HK-2 (cell line): Measurements from ENCODE around the gene PTPRD.

Experiments
- DNase-seq: peaks from one replicate; pipeline ENCODE4 v3.0.0-alpha.2; 2018; ENCODE audit not compliant: unreplicated experiment

Gene PTPRD

DNA sequence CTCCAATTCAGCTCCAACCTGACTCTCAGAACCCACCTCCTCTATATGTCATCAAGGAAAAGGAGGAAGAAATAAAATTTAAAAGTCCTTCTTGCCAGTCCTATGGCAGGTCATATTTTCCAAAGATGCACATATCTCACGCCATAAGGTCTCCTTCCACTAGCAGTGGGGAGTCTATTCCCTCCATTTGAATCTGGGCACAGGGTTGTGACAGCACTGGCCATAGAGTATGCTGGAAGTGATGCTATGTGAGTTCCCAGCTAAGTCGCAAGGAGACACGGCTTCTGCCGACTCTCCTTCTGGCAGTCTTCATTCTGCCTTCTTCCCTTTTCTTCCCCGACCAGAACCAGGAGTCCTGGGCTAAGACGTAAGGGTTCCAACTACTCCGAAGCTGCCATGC lies 1929.3 kb downstream of the PTPRD start:
- DNase-seq, result no peak

DNA sequence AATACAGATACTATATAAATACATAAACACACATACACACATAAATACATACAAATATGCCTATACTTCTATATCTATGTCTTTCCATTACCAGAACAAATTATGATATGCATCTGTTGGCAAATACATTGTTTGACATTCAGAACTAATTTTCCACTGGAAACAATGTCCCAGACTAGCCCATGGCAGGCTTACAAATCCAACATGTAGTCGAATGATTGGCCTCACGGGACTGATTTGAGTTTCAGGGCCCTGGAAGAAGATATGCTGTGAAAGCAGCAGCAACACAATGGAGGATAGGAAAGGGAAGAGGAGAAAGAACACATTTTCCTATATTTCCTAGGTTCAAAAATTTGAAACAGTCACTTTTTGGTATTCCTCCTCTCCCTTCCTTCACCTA lies 1932.1 kb downstream of the PTPRD start:
- no peak for DNase-seq

DNA sequence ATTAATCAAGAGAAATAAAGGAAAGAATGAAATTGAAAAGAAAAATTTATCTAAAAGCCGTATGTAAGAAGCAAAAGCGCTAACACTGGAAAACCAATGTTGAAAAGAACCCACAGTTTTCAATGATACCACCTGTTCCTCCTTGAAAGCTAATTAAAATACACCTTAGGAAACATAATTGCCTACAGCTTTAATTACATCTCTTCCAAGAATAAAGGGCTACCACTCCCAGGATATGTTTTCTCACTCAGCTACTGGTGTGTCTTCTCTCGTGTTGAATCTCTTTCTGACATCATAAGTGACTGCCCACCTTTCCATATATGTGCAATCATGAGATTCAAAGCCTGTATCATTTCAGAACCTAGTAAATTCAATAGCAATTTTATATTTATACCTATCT lies 1932.6 kb downstream of the PTPRD start:
- DNase-seq, result no peak

DNA sequence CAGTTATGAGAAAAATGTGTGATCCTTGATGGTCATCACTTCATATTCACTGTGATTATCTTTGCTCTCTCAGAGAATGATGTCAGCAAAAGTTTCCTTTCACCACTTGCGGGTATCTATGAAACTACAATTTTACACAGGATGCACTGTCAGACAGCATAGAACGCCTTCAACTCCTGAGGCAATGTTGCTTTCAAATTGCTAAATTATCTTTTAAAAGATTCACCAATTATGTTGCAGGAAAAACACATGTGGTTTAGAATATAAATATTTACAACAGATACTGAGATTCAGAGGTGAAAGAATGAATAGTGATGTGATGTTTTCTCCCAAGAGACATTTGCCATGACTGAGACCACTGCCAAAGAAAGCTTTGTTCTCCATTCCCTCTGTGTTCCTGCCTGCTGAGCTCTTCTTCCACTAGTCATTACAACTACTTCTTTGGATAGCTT lies 1933.4 kb downstream of the PTPRD start:
- no peak for DNase-seq

DNA sequence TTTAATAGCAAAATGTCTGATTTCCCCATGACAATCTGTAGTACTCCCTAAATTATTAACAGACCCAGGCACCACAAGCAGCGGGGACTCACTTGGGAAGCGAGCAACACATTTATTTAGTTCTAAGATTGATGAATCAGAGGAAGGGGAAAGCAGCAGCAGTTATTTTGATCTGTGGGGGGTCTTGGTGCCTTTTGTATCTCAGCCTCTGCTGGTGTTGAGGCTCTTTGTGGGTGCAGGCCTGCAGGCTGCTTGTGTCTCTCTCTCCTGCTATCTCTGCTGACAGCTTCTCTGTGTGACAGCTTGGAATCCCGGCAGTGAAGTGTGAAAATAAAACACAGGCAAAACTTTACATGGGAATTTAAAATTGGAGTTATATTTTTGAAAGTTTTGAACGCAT lies 1935.1 kb downstream of the PTPRD start:
- peak; percentile 22 for DNase-seq

DNA sequence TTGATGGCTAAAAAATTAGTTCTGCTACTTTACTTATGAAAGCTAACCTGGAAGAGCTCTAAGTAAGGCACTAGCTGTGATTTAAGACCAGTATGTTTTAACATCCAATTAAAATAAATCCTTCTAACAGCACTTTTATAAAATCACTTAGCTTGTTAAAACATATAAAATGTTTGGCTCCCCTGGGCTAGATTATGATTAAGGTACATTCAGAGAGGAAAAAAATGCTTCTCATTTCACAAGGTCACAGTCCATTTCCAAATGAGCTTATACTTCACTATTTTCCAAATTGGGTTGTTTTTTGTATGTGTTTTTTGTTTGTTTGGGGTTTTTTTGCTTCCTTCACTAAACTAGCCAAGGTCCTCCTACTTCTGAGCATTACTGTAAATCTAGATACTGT lies 1938.3 kb downstream of the PTPRD start:
- DNase-seq, result no peak

DNA sequence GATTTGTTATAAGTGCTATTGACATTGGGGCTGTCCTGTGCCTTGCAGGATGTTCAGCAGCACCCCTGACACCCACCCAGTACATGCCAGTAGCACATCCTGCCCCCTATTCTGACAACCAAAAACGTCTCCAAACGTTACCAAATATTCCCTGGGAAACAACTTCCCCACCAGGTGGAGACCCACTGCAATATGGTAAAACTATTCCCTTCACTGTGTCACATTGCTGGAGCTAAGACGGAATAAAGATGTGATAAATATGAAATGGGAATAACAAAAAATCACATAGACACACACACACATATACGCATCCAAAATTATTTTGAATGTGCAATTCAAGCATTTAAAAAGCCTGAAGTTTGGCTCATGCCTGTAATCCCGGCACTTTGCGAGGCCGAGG lies 1939.0 kb downstream of the PTPRD start:
- no peak for DNase-seq

DNA sequence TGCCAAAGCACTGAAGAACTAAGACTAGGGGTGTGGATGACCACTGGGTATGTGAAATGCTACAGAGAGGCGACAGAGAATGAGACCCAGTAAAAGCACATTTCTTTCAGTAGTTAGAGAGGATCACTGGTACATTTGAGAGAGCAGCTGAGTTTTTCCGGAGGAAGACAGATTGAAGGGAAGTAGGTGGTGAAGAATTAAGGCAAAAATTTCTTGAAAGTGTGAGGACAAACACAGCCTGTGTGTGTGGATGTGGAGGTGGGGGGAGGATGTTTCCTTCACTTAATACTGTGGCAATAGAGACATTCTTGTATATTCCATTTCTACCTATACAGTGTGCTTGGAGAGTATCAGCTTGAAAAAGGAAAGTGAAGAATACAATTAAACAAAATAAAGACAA lies 1942.1 kb downstream of the PTPRD start:
- no peak for DNase-seq

DNA sequence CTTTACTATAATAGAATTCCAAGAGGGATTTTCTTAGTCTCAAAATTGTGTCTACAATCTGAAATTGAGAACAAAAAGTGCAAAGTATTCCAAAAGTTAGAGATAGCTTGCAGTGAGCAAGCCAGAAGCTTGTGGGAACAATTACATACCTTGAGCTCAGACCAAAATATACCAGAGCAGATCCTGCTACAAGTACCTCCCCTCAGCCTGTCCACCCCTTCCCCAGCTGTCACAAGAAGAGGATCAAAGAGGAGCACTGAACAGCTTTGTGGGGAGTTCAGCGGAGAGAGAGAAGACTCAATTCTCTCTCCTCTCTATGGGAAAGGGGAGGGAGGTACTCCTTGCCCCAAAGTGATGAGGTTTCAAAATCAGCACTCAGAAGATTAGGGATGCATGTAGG lies 1944.1 kb downstream of the PTPRD start:
- no peak for DNase-seq

DNA sequence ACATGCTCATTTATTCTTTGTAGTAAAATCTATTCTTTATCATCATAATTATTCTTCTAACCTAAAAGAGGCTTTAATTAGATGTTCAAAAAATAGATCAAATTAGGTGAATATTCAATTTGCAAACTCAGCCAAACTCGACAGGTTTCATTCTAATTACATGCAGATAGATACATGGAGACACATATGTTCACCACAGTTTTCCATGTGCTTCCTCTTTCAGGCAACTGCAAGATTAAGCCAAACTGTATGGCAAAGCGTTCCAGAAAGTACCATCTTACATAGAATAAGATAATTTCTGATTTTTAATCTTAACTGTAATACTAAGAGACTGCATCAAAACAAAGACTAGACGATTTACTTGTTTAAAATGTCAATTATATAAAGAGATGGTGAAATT lies 1944.6 kb downstream of the PTPRD start:
- DNase-seq, result no peak

DNA sequence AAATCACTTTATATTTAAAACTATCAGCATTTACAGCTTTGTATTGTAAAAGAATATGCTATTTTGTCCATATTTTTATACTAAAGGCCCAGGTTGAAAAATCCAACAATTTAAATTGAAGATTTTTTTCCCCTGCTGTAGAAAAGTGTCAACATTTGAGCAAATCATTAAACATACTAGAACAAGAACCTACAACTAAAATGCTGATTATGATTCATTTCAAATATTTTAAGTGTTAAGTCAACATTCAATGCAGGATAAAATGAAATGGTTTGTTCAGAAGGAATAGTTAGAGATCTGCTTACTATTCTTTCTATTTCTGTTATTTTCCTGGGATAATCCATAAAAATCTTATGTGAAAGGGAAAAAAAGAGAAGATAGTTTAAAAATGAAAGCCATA lies 1946.7 kb downstream of the PTPRD start:
- DNase-seq, result no peak

DNA sequence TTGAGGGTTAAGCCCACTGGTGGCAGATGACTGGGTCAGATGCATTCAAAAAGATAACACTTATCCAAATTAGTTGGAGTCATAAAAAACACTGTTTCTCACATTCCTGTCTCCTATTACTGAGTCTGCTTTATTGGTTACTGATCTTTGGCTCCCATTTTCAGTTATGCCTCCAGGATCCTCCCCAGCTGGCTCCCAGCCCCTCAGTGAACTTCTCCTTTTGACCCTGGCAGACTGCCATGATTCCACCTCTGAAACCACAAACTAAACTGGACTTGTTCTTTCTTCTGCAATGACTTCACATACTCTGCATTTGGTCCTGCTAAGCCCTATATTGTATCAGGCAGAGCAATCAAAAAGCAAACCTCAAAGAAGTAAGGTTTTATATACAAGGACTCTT lies 1952.4 kb downstream of the PTPRD start:
- DNase-seq, result peak; percentile 47

DNA sequence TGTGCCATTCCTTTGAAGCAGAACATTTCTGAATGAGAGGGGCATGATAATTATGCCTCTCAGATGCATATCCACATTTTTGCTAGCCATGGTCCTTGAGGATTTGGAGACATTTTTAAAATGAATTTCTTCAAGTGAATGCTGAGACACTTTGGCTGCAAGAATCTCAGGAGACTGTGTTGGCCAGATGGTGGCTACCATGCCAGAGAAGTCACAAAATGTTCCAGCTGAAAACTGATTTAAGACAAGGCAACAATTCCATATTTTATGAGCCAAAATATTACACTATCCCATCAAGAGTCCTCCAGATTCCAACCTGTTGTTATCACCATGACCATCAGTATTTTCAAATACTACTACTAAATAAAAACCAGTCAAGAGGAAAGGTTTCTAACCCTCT lies 1953.7 kb downstream of the PTPRD start:
- no peak for DNase-seq

DNA sequence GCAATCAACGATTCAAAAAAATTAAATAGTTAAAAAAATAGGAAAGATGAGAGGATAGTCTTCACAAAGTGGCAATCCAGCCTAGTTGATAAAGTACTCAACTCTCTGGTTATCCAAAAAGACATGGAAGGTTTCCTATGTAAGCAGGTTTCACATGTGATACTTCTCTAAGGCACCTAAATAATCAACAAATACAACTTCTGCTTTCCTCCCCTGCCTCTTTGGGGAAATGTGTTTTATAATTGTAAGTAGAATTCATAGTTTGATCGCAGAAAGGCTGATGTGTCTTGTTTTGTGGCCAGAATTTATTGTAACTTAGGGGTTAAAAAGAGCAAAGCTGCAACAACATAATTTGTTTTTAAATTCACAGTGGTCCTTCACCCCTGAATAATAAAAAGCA lies 1957.7 kb downstream of the PTPRD start:
- no peak for DNase-seq

DNA sequence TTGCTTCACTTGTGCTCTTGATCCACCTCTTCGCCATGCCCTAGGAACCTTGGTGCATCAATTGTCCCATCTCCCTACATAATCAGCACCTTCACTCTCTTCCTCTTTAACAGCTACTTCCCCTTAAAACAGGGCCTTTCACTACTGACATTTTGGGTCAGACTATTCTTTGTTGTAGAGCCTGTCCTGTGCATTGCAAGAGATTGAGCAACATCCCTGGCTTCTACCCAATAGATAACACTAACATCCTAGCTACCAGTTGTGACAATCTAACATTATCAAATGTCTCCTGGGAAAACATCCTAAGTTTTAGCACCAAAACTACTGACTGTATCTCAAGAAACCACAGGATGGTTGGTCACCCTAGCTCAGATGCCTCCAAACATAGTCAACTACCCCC lies 1958.9 kb downstream of the PTPRD start:
- DNase-seq, result no peak

DNA sequence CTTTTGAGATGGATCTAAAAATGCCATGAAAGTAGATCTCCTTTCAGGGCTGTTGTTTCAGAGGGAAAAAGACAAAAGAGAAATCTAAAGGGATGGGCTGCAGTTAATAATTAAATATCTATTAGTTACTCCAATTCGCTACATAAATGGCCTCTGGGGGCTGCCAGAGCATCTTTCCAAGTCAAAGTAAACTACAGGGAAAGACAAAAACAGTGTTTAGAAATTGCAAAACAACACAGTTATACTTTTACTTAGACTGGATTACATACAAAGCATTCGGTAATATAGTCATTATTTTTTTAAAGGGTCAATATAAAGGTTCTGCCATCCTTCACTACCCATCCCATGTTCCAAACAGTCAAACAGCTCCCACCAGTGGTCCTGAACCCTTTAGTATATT lies 1959.7 kb downstream of the PTPRD start:
- no peak for DNase-seq

DNA sequence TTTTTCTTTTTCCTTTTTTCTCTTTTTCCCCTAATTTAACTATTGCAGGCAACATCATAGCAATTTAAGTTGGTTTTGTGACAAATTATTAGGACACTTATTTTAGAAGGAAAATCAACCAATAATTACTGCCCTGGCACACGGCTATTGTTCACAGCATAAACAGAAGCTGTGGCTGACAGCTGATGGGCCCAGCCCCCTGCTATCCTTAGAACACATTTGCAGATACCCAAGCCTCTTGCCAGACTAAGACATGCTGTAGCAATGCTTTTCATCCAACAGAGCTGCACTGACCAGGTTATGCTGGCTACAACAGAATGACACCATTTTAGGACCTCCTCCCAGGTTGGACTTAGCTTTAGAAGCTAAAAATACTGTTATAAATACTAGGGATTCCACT lies 1960.5 kb downstream of the PTPRD start:
- DNase-seq, result no peak

DNA sequence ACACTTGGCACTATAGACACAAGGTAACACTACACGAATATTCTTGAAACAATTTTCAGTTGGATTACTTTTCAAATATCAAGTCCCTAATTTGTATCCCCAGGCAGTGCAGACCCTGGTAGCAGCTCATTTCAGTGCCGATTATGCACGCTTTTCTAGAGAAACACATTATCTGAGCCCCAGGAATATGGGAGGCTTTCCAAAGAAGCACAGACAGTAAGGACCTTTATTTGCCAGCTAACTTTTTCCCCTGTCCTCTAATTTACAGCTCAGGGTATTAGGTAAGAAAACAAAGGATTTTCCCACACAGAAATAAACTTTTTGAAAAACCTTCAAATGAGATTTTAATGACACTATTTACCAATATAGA lies 1961.0 kb downstream of the PTPRD start:
- no peak for DNase-seq

DNA sequence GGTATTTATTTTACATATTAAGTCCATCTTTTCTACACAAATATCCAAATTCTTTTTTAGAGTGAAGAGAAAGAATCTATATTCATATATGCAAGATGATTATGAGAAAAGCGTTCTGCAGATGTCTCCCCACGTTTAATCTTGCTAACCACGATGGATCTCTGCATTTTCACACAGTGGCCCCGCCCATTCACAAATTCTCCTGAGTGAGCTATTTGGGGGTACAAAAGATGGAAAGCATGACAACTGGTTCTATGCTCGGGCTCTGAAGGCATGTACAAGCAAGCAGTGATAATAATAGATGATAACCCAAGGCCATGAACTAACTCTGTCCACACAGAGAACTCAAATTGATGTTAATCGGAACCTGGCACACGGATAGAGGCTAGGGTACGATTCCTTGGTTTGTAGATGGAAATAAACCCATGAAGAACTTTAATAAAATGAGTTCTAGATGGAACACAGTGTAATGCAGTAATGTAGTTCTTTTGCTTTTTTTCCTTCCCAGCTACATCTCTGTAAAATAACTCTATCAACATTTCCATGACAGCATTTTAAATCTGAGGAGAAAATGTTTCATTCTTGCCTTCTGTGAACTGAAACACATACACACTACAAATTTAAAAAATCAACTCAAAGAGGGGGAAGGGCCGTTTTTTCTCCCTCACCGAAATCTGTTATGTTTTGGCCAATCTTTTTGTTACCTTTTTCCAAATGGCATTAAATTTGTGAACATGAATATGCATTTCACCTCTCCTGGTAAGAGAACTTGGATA lies 1961.5 kb downstream of the PTPRD start:
- DNase-seq, result no peak

DNA sequence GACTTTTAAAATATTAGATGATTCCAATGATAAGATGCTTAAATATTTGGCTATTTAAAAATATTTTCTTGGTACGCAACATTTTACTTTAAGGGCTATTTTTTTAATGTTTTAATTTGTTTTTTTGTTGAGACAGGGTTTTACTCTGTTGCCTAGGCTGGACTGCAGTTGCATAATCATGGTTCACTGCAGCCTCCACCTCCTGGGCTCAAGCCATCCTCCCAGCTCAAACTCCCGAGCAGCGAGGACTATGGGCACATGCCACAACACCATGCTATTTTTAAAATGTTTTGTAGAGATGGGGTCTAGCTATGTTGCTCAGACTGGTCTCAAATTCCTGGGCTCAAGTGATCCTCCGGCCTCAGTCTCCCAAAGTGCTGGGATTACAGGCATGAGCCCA lies 1963.0 kb downstream of the PTPRD start:
- no peak for DNase-seq

DNA sequence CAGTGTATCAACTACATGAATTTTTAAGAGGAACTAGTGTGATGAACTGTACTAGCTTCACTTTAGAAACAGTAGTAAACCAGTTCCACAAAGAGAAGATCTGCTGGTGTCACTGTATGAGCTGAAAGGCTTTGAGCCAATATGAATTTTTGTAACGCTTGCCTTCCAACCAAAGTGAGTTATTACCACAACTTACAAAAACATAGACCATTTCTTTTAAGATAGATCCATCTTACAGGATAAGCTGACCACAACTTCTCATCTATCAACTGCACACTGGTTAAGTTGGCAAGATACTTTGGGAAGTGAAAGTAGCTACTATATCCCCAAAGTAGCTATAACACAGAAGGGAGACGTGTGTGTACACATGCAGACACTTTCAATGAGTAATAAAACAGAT lies 1963.6 kb downstream of the PTPRD start:
- no peak for DNase-seq

DNA sequence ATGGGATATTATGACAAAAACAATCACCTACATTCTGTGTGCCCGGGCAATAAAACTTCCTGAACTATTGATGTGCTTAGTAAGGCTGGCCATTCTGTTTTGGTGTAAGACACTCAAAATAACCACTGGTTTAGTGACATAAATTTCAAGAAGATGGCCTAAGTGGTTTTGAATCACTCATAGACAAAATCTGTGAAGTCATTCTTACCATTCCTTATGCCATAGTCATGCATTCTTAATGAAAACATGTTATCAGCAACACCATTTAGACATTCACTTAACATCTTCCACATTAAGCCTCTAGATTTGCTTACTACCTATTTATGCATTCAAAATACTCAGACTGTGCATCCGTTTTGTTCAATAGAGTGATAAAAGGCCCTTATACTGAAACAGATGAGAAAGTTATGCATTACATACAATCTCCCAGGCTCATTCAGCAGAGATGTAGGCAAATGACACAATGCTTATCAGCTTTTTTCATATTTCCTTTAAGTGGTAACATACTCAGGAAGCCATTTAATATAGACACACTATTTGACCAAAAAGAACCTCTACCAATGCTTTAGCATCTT lies 1964.4 kb downstream of the PTPRD start:
- DNase-seq, result no peak

DNA sequence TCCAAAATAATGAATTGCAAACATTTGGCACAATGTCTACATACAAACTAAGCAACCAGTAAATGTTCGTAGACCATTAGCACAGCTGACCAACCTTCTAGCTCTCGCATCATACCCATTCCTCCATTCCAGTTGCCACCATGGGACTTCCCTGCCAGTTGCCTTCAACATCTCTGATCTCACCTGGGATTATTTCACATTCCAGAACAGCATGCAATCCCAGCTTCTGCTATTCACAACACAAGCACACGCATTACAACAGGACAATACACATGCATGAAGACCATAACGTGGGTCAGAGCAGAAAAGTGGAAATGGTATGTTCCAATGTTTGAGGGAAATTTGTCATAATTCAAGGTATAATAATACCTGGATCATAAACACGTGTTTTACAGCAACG lies 1965.0 kb downstream of the PTPRD start:
- no peak for DNase-seq

DNA sequence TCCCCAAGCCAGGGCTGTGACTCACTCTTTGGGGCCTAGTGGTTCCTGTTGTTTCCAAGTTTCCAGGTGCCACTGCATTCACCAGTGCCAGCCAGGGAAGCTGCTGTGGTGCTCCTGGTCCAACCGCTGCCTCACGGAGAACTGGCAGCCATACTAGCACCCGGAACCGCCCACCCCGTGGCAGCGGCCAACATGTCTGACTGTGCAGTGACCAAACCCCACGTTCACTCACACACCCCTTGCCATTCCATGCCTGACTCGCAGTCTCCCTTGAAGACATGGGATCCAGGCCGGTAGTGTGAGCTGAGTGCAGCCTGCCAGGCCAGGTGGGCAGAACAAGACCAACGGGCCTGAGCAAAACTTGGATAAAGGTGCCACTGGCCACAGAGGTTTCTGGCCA lies 1968.2 kb downstream of the PTPRD start:
- no peak for DNase-seq
